Psoas muscle (tissue), 8 donors: Measurements from ENCODE around the gene EIF5A. TPM values are rescaled to one million over a fixed set of nuclear protein-coding genes. Genes with fewer than 3 reads are reported as not detected.

Experiments used
- ATAC-seq, 4 donors: fragments of 200-7000 bp; cut with Tn5 transposase; one replicate each; pipeline ENCODE4 v1.9.1; 2020; ENCODE audit warnings: moderate library complexity in 3 of 4, mild to moderate bottlenecking in 2 of 4
- DNase-seq, 2 donors: peaks; one replicate each; pipeline ENCODE4 v3.0.0-alpha.2; 2020
- H3K27ac ChIP-seq: fragments of 200-600 bp; one replicate; pipeline ENCODE4 v1.8.0; 2022
- H3K27me3 ChIP-seq, 3 donors: fragments of 200-600 bp in 1 of 3; one replicate each; pipeline versions ENCODE4 v1.6.1 to v1.8.0; 2013 to 2022; ENCODE audit warnings: low read length in 2 of 3, mild to moderate bottlenecking in 2 of 3, moderate library complexity in 1 of 3; ENCODE audit not compliant: insufficient read depth in 3 of 3
- H3K36me3 ChIP-seq, 2 donors: fragments of 200-600 bp in 1 of 2; one replicate each; pipeline versions ENCODE4 v1.6.1 to v1.8.0; 2013 to 2022; ENCODE audit warnings: low read depth in 1 of 2, mild to moderate bottlenecking in 1 of 2, moderate library complexity in 1 of 2; ENCODE audit not compliant: insufficient read depth in 1 of 2
- H3K4me1 ChIP-seq: fragments of 200-600 bp; one replicate; pipeline ENCODE4 v1.8.0; 2022
- H3K4me3 ChIP-seq: fragments of 200-600 bp; one replicate; pipeline ENCODE4 v1.8.0; 2022; ENCODE audit warnings: mild to moderate bottlenecking
- H3K9me3 ChIP-seq: fragments of 200-600 bp; one replicate; pipeline ENCODE4 v1.8.0; 2022
- WGBS, 3 donors: extraction: QIAGEN DNeasy Blood & Tissue Kit; methylation state at CpG; one replicate each; pipeline versions ENCODE4 v1.1.6 to v1.1.7; 2013; 5-methylcytosine and 5-hydroxymethylcytosine counted together
- intact Hi-C, 2 donors: fragments of 100-400 bp; cut with DNase I; formaldehyde crosslinking; loops; one replicate each; pipeline versions ENCODE4 v1.11.0 to v1.14.2; 2022
- polyA plus RNA-seq, 3 donors: library from polyadenylated mRNA; stranded (reverse); fragments of 200-250 nt; gene quantifications; one replicate each; pipeline ENCODE4 v1.2.3, GENCODE V29; 2013
- total RNA-seq, 4 donors: library from RNA; stranded (reverse); fragmentation: NEBNext Ultra II Directional in 2 of 4; extraction: Animal tissue kit (Norgen Biotek cat#: 25700) in 2 of 4; gene quantifications; one replicate each; pipeline versions ENCODE4 v1.2.1 to v1.2.4, GENCODE V29; 2021 to 2023
- TF ChIP-seq, protein P1 (sequence below): fragments of 200-600 bp; IDR thresholded peaks from one replicate; pipeline ENCODE4 v1.8.0; 2022; ENCODE audit warnings: antibody characterized with exemption
- donor health status: healthy with polysubstance abuse.
- donor health status: DM: no; HTN: no; CAD: no; lungs with moderate emphysema.
- donor health status: Bipolar disorder and iron deficiency.
- donor health status: healthy.
- donor health status: DM: yes; HTN: yes; CAD: no.
- donor health status: DM: no; HTN: no; CAD: no.
- donor health status: DM: no; HTN: no; CAD: no.
- donor health status: DM: yes; HTN: yes; CAD: no.

The EIF5A gene
- total and polyA plus RNA-seq, 7 donors = 293 to 1,107 (median 518) TPM

DNA sequence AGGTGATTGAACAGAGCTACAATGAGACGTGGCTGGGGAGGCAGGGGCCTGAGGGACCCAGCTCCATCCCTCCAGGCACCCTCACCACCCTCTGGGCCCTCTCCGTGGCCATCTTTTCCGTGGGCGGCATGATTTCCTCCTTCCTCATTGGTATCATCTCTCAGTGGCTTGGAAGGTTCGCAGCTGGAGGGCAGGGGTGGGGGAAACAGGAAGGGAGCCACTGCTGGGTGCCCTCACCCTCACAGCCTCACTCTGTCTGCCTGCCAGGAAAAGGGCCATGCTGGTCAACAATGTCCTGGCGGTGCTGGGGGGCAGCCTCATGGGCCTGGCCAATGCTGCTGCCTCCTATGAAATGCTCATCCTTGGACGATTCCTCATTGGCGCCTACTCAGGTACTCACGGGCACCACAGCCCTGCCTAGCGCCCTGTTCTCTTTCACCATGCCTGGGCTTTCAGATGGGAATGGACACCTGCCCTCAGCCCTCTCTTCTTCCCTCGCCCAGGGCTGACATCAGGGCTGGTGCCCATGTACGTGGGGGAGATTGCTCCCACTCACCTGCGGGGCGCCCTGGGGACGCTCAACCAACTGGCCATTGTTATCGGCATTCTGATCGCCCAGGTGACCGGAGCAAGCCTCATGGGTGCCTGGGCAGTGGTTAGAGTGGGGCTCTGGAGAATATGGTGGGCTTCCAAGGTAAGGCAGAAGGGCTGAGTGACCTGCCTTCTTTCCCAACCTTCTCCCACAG lies 23.8 kb upstream of the EIF5A start:
- peaks cover 0 to 44% of the 10 kb centered on the region in 2 donors for H3K36me3 ChIP-seq
- intact Hi-C loops = loop anchor here in 1 of 2 donors (5.0 kb wide), 1 partner anchor 64 kb away; no protein-coding TSS in a partner anchor
- DNase-seq (peak in 1 of 2 donors; percentile 69), ATAC-seq (no peak)
- no peaks in the 10 kb centered on the region for H3K27me3 ChIP-seq
- H3K27ac ChIP-seq = peak overlapping the region; percentile 96
- TF ChIP-seq, protein P1, sequence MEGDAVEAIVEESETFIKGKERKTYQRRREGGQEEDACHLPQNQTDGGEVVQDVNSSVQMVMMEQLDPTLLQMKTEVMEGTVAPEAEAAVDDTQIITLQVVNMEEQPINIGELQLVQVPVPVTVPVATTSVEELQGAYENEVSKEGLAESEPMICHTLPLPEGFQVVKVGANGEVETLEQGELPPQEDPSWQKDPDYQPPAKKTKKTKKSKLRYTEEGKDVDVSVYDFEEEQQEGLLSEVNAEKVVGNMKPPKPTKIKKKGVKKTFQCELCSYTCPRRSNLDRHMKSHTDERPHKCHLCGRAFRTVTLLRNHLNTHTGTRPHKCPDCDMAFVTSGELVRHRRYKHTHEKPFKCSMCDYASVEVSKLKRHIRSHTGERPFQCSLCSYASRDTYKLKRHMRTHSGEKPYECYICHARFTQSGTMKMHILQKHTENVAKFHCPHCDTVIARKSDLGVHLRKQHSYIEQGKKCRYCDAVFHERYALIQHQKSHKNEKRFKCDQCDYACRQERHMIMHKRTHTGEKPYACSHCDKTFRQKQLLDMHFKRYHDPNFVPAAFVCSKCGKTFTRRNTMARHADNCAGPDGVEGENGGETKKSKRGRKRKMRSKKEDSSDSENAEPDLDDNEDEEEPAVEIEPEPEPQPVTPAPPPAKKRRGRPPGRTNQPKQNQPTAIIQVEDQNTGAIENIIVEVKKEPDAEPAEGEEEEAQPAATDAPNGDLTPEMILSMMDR = no peak
- H3K9me3 ChIP-seq = no peaks in the 10 kb centered on the region
- WGBS, 3 donors = 49 to 65% (median 49%) methylated on average over 15 to 18 of the region's 18 CpGs
- peaks cover 29% of the 10 kb centered on the region for H3K4me1 ChIP-seq
- H3K4me3 ChIP-seq = peak overlapping the region; percentile 86

DNA sequence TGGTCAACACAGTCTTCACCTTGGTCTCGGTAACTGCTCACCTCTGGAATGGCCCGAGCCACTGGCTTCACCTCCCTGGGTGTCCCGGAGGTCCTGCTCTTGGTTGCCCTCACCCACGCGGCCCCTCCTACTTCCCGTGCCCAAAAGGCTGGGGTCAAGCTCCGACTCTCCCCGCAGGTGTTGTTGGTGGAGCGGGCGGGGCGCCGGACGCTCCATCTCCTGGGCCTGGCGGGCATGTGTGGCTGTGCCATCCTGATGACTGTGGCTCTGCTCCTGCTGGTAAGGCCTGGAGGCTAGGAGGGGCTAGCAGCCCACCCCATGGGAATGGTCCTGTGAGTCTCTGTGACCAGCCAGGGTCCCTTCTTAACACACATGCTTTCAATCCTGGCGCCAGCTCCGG lies 22.5 kb upstream of the EIF5A start:
- intact Hi-C loops = loop anchor here in 1 of 2 donors (5.0 kb wide), 1 partner anchor 62 kb away; no protein-coding TSS in a partner anchor
- Histone ChIP-seq H3K9me3 (no peaks in the 10 kb centered on the region), H3K4me3 (no peak overlapping the region), H3K27ac (peak overlapping the region; percentile 96), H3K27me3 (no peaks in the 10 kb centered on the region), H3K36me3 (peaks cover 0 to 44% of the 10 kb centered on the region in 2 donors), H3K4me1 (peaks cover 28% of the 10 kb centered on the region)
- no peak for ATAC-seq
- DNase-seq = no peak
- TF ChIP-seq, protein P1 = no peak
- WGBS, 3 donors = 81 to 93% (median 82%) methylated on average over 16 of the region's 16 CpGs

DNA sequence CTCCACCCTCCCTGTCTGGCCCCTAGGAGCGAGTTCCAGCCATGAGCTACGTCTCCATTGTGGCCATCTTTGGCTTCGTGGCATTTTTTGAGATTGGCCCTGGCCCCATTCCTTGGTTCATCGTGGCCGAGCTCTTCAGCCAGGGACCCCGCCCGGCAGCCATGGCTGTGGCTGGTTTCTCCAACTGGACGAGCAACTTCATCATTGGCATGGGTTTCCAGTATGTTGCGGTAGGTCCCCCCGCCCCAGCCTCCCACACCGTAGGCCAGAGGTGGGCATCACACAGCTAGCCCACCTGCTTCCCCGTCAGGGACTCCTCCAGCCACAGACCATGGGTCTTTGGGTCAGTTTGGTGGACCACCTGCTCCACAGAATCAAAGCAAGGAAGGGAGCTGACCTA lies 21.7 kb upstream of the EIF5A start:
- ATAC-seq (no peak), DNase-seq (no peak)
- Histone ChIP-seq H3K4me1 (peaks cover 30% of the 10 kb centered on the region), H3K27ac (peak overlapping the region; percentile 96), H3K27me3 (no peaks in the 10 kb centered on the region), H3K9me3 (no peaks in the 10 kb centered on the region), H3K4me3 (no peak overlapping the region), H3K36me3 (peaks cover 0 to 44% of the 10 kb centered on the region in 2 donors)
- 60 to 78% (median 62%) methylated on average over 12 of the region's 12 CpGs for WGBS, 3 donors
- intact Hi-C loops = no loop called here
- TF ChIP-seq, protein P1 = no peak

DNA sequence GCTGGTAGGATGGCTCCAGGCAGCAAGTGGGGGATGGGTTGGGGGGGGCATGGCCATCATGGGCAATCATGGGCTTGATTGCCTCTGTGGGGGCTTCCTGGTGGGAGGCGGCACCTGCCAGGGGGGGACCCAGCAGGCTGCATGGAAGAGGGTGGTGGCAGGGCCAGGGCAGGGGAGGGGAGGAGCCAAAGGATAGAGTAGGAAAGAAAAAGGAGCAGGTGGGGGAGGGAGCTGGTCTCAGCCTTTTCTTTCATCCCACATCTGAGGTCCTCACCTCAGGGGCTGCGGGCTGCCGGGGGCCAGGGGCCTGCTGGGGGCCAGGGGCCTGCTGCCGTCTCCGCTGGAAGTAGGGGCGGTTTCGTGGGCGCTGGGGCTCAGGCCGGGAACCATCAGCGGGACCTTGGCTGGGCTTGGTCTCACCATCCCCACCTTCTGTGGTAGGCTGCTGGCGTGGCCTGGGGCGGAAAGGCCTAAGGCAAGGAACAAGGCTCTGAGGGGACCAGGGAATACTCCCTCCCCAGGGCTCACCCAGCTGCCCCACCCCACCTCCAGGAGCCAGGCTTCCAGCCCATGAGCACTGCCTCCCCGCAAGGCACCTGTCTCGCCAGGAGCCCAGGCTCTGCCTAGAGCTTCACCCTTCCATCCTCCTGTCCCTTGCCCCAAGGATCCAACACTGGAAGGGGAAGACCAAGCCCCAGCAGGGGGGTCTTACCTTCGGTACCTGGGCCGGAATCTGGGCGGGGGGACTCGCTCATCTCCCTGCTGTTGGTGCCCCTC lies 18.0 kb upstream of the EIF5A start:
- peak overlapping the region; percentile 46 for H3K27ac ChIP-seq
- TF ChIP-seq, protein P1 = no peak
- peaks cover 0 to 34% of the 10 kb centered on the region in 2 donors for H3K36me3 ChIP-seq
- H3K4me1 ChIP-seq = peaks cover 27% of the 10 kb centered on the region
- intact Hi-C loops = no loop called here
- H3K9me3 ChIP-seq = no peaks in the 10 kb centered on the region
- H3K4me3 ChIP-seq = no peak overlapping the region
- 32 to 62% (median 38%) methylated on average over 10 to 18 of the region's 18 CpGs for WGBS, 3 donors
- DNase-seq (peak in 1 of 2 donors; percentile 79), ATAC-seq (peak; percentile 24 to 48 (median 37))
- peaks cover 0 to 9% (median 0%) of the 10 kb centered on the region in 3 donors for H3K27me3 ChIP-seq
